Astrocyte of the cerebellum (primary cell): ENCODE data around the gene TPX2.

Experiments used
- DNase-seq: peaks from one replicate; pipeline ENCODE4 v3.0.0-alpha.2; 2011; ENCODE audit warnings: low read depth
- H3K4me3 ChIP-seq: 2 replicates; pipeline ENCODE4 v1.5.1; 2011; ENCODE audit warnings: mild to moderate bottlenecking, low read depth, low read length, moderate library complexity
- in situ Hi-C: cut with HindIII; loops from 2 replicates; pipeline ENCODE4 v1.10.0; 2017; ENCODE audit warnings: low sequenced_read_pairs
- TF ChIP-seq, protein P1 (sequence below): IDR thresholded peaks from 2 replicates; pipeline ENCODE4 v1.5.1; 2012; ENCODE audit warnings: low read length, low read depth, moderate library complexity, mild to moderate bottlenecking; ENCODE audit errors: missing control alignments

Gene TPX2

GRCh38 chr20:31712112-31712553 is 27.0 kb upstream of the TPX2 start:
- no peak for DNase-seq
- no peak overlapping the region for H3K4me3 ChIP-seq
- in situ Hi-C loops = no loop called here
- TF ChIP-seq, protein P1, sequence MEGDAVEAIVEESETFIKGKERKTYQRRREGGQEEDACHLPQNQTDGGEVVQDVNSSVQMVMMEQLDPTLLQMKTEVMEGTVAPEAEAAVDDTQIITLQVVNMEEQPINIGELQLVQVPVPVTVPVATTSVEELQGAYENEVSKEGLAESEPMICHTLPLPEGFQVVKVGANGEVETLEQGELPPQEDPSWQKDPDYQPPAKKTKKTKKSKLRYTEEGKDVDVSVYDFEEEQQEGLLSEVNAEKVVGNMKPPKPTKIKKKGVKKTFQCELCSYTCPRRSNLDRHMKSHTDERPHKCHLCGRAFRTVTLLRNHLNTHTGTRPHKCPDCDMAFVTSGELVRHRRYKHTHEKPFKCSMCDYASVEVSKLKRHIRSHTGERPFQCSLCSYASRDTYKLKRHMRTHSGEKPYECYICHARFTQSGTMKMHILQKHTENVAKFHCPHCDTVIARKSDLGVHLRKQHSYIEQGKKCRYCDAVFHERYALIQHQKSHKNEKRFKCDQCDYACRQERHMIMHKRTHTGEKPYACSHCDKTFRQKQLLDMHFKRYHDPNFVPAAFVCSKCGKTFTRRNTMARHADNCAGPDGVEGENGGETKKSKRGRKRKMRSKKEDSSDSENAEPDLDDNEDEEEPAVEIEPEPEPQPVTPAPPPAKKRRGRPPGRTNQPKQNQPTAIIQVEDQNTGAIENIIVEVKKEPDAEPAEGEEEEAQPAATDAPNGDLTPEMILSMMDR = no peak

- peak; percentile 93 for DNase-seq
- TF ChIP-seq, protein P1 = no peak
- peak overlapping the region; percentile 22 for H3K4me3 ChIP-seq
- in situ Hi-C loops = no loop called here
Observed at GRCh38 chr20:31712564-31713311, 26.4 kb upstream of the TPX2 start.

GRCh38 chr20:31713312-31714273 is 25.5 kb upstream of the TPX2 start:
- H3K4me3 ChIP-seq = peak overlapping the region; percentile 22
- TF ChIP-seq, protein P1 = no peak
- DNase-seq = peak; percentile 75
- in situ Hi-C loops = no loop called here

GRCh38 chr20:31715766-31716165 is 23.3 kb upstream of the TPX2 start:
- no peak overlapping the region for H3K4me3 ChIP-seq
- TF ChIP-seq, protein P1 = no peak
- in situ Hi-C loops = no loop called here
- no peak for DNase-seq

DNA sequence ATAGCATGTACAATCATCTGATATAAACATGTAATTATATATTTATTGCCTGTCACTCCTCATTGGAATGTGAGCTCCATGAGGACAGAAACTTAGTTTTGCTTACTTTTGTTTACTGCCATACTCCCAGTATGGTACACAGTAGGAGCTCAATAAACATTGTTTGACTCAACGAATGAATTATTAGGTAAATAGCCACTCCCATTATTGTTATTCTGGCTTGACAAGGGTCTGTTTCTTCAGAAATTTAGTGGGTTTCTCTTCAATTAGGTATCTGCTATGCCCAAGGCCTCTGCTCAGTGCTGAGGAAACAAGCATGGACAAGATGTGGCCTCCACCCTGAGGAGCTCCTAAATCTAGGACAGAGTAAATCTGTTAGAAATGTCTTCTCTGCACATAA is 22.7 kb upstream of the TPX2 start:
- TF ChIP-seq, protein P1 = no peak
- DNase-seq = no peak
- in situ Hi-C loops = no loop called here
- no peak overlapping the region for H3K4me3 ChIP-seq

DNA sequence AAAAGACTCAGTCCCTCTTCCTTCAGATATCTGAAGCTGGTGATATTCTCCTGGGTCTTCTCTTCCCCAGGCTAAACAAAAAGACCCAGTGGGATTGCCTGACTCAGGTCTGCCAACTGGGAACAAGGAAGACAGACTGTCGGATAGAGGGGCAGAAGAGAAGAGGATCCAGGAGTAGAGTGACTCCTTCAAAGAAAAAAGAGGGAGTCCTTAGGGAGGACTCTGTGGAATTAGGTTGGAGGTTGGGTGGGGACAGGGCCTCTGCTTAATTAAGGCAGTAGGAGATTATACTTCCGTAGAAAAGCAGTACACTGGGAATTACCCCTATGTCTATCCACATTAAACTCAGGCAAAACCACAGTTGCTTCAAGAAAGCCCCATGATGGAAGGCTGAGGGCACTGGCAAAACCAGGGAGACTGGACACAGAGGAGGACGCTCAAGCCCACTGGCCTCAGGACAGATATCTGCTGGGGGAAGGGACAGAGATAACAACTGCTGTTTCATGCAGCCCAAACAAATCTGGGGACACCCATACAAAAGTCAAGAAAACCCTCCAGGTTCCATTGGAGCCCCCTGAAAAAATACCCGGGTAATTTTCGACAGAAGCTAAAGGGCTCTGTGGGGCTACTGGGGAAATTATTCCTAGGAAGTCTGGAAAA is 22.1 kb upstream of the TPX2 start:
- no peak for DNase-seq
- in situ Hi-C loops = no loop called here
- H3K4me3 ChIP-seq = peak overlapping the region; percentile 7
- TF ChIP-seq, protein P1 = no peak
